ENCODE measurements around the gene RAB7B. TPM values are rescaled to one million over a fixed set of nuclear protein-coding genes. Genes with fewer than 3 reads are reported as not detected.

The RAB7B gene
- total and polyA plus RNA-seq, 2 of the 13 experiments (the other 11 are each of a cell fraction or from before 2014, with no cell fraction given) = 0.05 to 0.46 TPM

GRCh38 chr1:205986292-205986691, 16.9 kb downstream of the RAB7B start:
- Histone ChIP-seq H3K79me2 (ENCODE audit: insufficient read depth, low read length) (no peaks in the 10 kb centered on the region), H3K9ac (ENCODE audit: insufficient read depth, low read depth, low read length) (no peak overlapping the region), H3K4me3 (replicated peaks in 1 of 3; ENCODE audit: insufficient read depth in 1 of 3, low read depth in 2 of 3, low read length in 3 of 3) (no peak overlapping the region), H3K4me1 (ENCODE audit: insufficient read depth, low read length) (peaks cover 17% of the 10 kb centered on the region), H2AFZ (ENCODE audit: low read length) (no peak overlapping the region), H3K9me3 (ENCODE audit: low read length) (no peaks in the 10 kb centered on the region), H4K20me1 (ENCODE audit: insufficient read depth, low read length) (no peaks in the 10 kb centered on the region), H3K4me2 (ENCODE audit: low read depth, low read length) (no peak overlapping the region), H3K36me3 (replicated peaks in 1 of 2; ENCODE audit: control insufficient read depth in 1 of 2, insufficient read depth in 2 of 2, low read length in 2 of 2) (no peaks in the 10 kb centered on the region), H3K27ac (ENCODE audit: extremely low read length, insufficient read depth, low read length) (no peak overlapping the region), H3K27me3 (ENCODE audit: control insufficient read depth in 1 of 2, insufficient read depth in 2 of 2, low read length in 2 of 2) (peaks cover 0 to 11% of the 10 kb centered on the region in 2 experiments; a peak in 3 of 5 replicates)
- in situ Hi-C loops (cut with HindIII; ENCODE audit: extremely low pct_ligation_motif_present, low pct_unique_long_range_greater_than_20kb) = no loop called here
- DNase-seq (ENCODE audit: low spot score) = no peak
- intact Hi-C loops (cut with micrococcal nuclease; ENCODE audit: unreplicated experiment) = no loop called here
- FAIRE-seq = no peak
- TF ChIP-seq RARG (CRISPR knock-in tag; IDR thresholded peaks at IDR 0.05; ENCODE audit: low read depth) (no peak), ZNF768 (CRISPR knock-in tag; IDR thresholded peaks at IDR 0.05) (peak; percentile 58)
- no peak for ATAC-seq
- CTCF ChIA-PET (ENCODE audit: low intra/inter-chr PET ratio, low total read pairs) = no interaction called here
- no TSS peak for BruUV-seq (replicated peaks)
- 10% methylated on average over 3 of the region's 3 CpGs for WGBS (ENCODE audit: low lambda C conversion rate)
- POLR2A ChIA-PET = no interaction called here

- Histone ChIP-seq H3K79me2 (ENCODE audit: insufficient read depth, low read length) (no peaks in the 10 kb centered on the region), H3K27me3 (ENCODE audit: control insufficient read depth in 1 of 2, insufficient read depth in 2 of 2, low read length in 2 of 2) (peaks cover 0 to 11% of the 10 kb centered on the region in 2 experiments; a peak in 3 of 5 replicates), H3K36me3 (replicated peaks in 1 of 2; ENCODE audit: control insufficient read depth in 1 of 2, insufficient read depth in 2 of 2, low read length in 2 of 2) (no peaks in the 10 kb centered on the region), H3K9ac (ENCODE audit: insufficient read depth, low read depth, low read length) (no peak overlapping the region), H3K4me3 (replicated peaks in 1 of 3; ENCODE audit: insufficient read depth in 1 of 3, low read depth in 2 of 3, low read length in 3 of 3) (no peak overlapping the region), H4K20me1 (ENCODE audit: insufficient read depth, low read length) (no peaks in the 10 kb centered on the region), H3K4me2 (ENCODE audit: low read depth, low read length) (no peak overlapping the region), H3K4me1 (ENCODE audit: insufficient read depth, low read length) (peaks cover 17% of the 10 kb centered on the region), H3K9me3 (ENCODE audit: low read length) (no peaks in the 10 kb centered on the region), H3K27ac (ENCODE audit: extremely low read length, insufficient read depth, low read length) (no peak overlapping the region), H2AFZ (ENCODE audit: low read length) (no peak overlapping the region)
- no peak for TF ChIP-seq ZNF775 (CRISPR knock-in tag; IDR thresholded peaks at IDR 0.05; ENCODE audit: borderline replicate concordance)
- TF ChIP-seq HNF4A (CRISPR knock-in tag; IDR thresholded peaks at IDR 0.05) = no peak
- TF ChIP-seq LRRFIP1 (CRISPR knock-in tag; conservative IDR thresholded peaks at IDR 0.05) = no peak
- TF ChIP-seq ZNF704 (CRISPR knock-in tag; IDR thresholded peaks at IDR 0.05; ENCODE audit: borderline replicate concordance) = no peak
- no peak for TF ChIP-seq ARID2 (CRISPR knock-in tag; IDR thresholded peaks at IDR 0.05; ENCODE audit: borderline replicate concordance)
- no peak for TF ChIP-seq CBX1 (IDR thresholded peaks at IDR 0.05; ENCODE audit: low read depth)
- FAIRE-seq (no peak), ATAC-seq (no peak), DNase-seq (ENCODE audit: low spot score) (peak; percentile 19)
- POLR2A ChIA-PET = no interaction called here
- no TSS peak for BruUV-seq (replicated peaks)
- in situ Hi-C loops (cut with HindIII; ENCODE audit: extremely low pct_ligation_motif_present, low pct_unique_long_range_greater_than_20kb) = no loop called here
- CTCF ChIA-PET (ENCODE audit: low intra/inter-chr PET ratio, low total read pairs) = interaction anchor here (2.2 kb wide), 1 partner anchor 121 kb away, joined by 19 read pairs; no protein-coding TSS in a partner anchor
- WGBS (ENCODE audit: low lambda C conversion rate) = 13% methylated on average over 7 of the region's 9 CpGs
- intact Hi-C loops (cut with micrococcal nuclease; ENCODE audit: unreplicated experiment) = no loop called here
Measured at GRCh38 chr1:205985330-205986005, 17.7 kb downstream of the RAB7B start.
